HCT116 (cell line): Measurements from ENCODE around the gene HDLBP. TPM values are rescaled to one million over a fixed set of nuclear protein-coding genes. Genes with fewer than 3 reads are reported as not detected.

Source experiments
- ATAC-seq: fragments of 200-7000 bp; cut with Tn5 transposase; 2 replicates; pipeline ENCODE4 v1.9.1; 2020; ENCODE audit warnings: mild to moderate bottlenecking, moderate library complexity
- BruUV-seq: library from RNA; stranded (reverse); fragments of 400-500 nt; replicated peaks from 2 replicates; lab custom pipeline; 2021; lab: Mats Ljungman, UMichigan
- CTCF ChIA-PET: fragments of 300-600 bp; sonication (Branson Sonifier 250); formaldehyde crosslinking; loops from one replicate; lab custom pipeline; 2021; ENCODE audit warnings: antibody characterized with exemption; lab: Charles Lee
- POLR2A ChIA-PET: fragments of 300-600, 350-600 bp; sonication (Branson Sonifier 250); formaldehyde crosslinking; loops from one replicate; lab custom pipeline; 2021; ENCODE audit warnings: antibody characterized with exemption; lab: Charles Lee
- RAD21 ChIA-PET, 2 experiments: fragments of 300-600 bp; sonication (Branson Sonifier 250); formaldehyde crosslinking; loops; one replicate each; lab custom pipeline; 2023; ENCODE audit warnings: low total read pairs in 2 of 2; ENCODE audit not compliant: uncharacterized antibody in 2 of 2, unreplicated experiment in 2 of 2, low non-redundant PET in 1 of 2; lab: Charles Lee
- DNase-seq: peaks from one replicate; pipeline ENCODE4 v3.0.0-alpha.2; 2010; ENCODE audit warnings: low read depth, low spot score
- H2AFZ ChIP-seq: fragments of 200-600 bp; shearing (Covaris generic), sonication (generic); 2 replicates; pipeline ENCODE4 v1.6.1; 2017; ENCODE audit warnings: low read depth, mixed run types, mixed read lengths, antibody characterized with exemption, low read length; ENCODE audit not compliant: poor library complexity, severe bottlenecking
- H3K27ac ChIP-seq: 2 replicates; pipeline ENCODE4 v1.5.1; 2012; ENCODE audit warnings: low read depth, low read length
- H3K27me3 ChIP-seq: fragments of 200-600 bp; sonication (generic); 2 replicates; pipeline ENCODE4 v1.6.1; 2016; ENCODE audit warnings: mixed run types, low read length, mixed read lengths; ENCODE audit not compliant: insufficient read depth
- H3K36me3 ChIP-seq, 2 experiments: fragments of 200-500 bp in 1 of 2; fragments of 200-600 bp in 1 of 2; sonication (Bioruptor generic) in 1 of 2; sonication (generic) in 1 of 2; 2 replicates each; pipeline versions ENCODE4 v1.5.1 to v1.6.1; 2014 to 2016; ENCODE audit warnings: low read length in 2 of 2, inconsistent platforms in 1 of 2, mixed read lengths in 1 of 2, mixed run types in 1 of 2; ENCODE audit not compliant: insufficient read depth in 2 of 2, control insufficient read depth in 1 of 2
- H3K4me1 ChIP-seq, 2 experiments: fragments of 200-600 bp in 1 of 2; sonication (generic) in 1 of 2; 2 replicates each; pipeline versions ENCODE4 v1.5.1 to v1.6.1; 2012 to 2017; ENCODE audit warnings: low read length in 2 of 2, inconsistent platforms in 1 of 2, mild to moderate bottlenecking in 1 of 2, mixed read lengths in 1 of 2, mixed run types in 1 of 2, moderate library complexity in 1 of 2; ENCODE audit not compliant: insufficient read depth in 2 of 2, control insufficient read depth in 1 of 2
- H3K4me2 ChIP-seq: fragments of 200-600 bp; sonication (generic); 2 replicates; pipeline ENCODE4 v1.6.1; 2017; ENCODE audit warnings: mixed run types, low read length, mixed read lengths
- H3K4me3 ChIP-seq, 2 experiments: fragments of 200-600 bp in 1 of 2; sonication (generic) in 1 of 2; replicated peaks in 1 of 2; 2 replicates each; pipeline ENCODE4 v1.5.1; 2011 to 2016; ENCODE audit warnings: low read length in 2 of 2, control low read depth in 1 of 2, low read depth in 1 of 2, mild to moderate bottlenecking in 1 of 2, mixed read lengths in 1 of 2, mixed run types in 1 of 2
- H3K79me2 ChIP-seq: fragments of 200-600 bp; sonication (generic); 2 replicates; pipeline ENCODE4 v1.6.1; 2017; ENCODE audit warnings: mild to moderate bottlenecking, mixed run types, low read length, moderate library complexity, mixed read lengths; ENCODE audit not compliant: insufficient read depth
- H3K9ac ChIP-seq: fragments of 200-600 bp; sonication (generic); 2 replicates; pipeline ENCODE4 v1.6.1; 2016; ENCODE audit warnings: low read length, mixed read lengths
- H3K9me2 ChIP-seq: fragments of 200-600 bp; sonication (generic), shearing (Covaris generic); 2 replicates; pipeline ENCODE4 v1.6.1; 2017; ENCODE audit warnings: mixed run types, mild to moderate bottlenecking, moderate library complexity; ENCODE audit not compliant: insufficient read depth
- H3K9me3 ChIP-seq, 2 experiments: fragments of 200-500 bp in 1 of 2; fragments of 200-600 bp in 1 of 2; sonication (Bioruptor generic) in 1 of 2; sonication (generic) in 1 of 2; 2 replicates each; pipeline ENCODE4 v1.6.1; 2014 to 2017; ENCODE audit warnings: low read length in 2 of 2, mixed read lengths in 2 of 2, inconsistent platforms in 1 of 2, low read depth in 1 of 2, mild to moderate bottlenecking in 1 of 2, mixed run types in 1 of 2, moderate library complexity in 1 of 2; ENCODE audit not compliant: control insufficient read depth in 1 of 2, insufficient read depth in 1 of 2
- H4K20me1 ChIP-seq: fragments of 200-600 bp; sonication (generic), shearing (Covaris generic); 2 replicates; pipeline ENCODE4 v1.6.1; 2017; ENCODE audit warnings: mixed run types, mild to moderate bottlenecking, moderate library complexity; ENCODE audit not compliant: insufficient read depth
- CBX3 ChIP-seq: IDR thresholded peaks from 2 replicates; pipeline ENCODE4 v1.6.1; 2012; ENCODE audit warnings: low read depth
- CEBPB ChIP-seq: IDR thresholded peaks from 2 replicates; pipeline ENCODE4 v1.6.1; 2012; ENCODE audit warnings: low read depth
- EGR1 ChIP-seq: IDR thresholded peaks from 2 replicates; pipeline ENCODE4 v1.6.1; 2012; ENCODE audit warnings: low read depth
- ELF1 ChIP-seq: IDR thresholded peaks from 2 replicates; pipeline ENCODE4 v1.6.1; 2012; ENCODE audit warnings: low read depth, borderline replicate concordance
- EZH2 ChIP-seq: fragments of 200-600 bp; sonication (generic); IDR thresholded peaks from 2 replicates; pipeline ENCODE4 v1.6.1; 2017; ENCODE audit warnings: antibody characterized with exemption, mixed run types
- EZH2phosphoT487 ChIP-seq: fragments of 200-600 bp; IDR thresholded peaks from 2 replicates; pipeline ENCODE4 v1.6.1; 2018; ENCODE audit warnings: antibody characterized with exemption, borderline replicate concordance
- FOSL1 ChIP-seq: IDR thresholded peaks from 2 replicates; pipeline ENCODE4 v1.6.1; 2012; ENCODE audit warnings: low read depth
- POLR2A ChIP-seq: IDR thresholded peaks from 2 replicates; pipeline ENCODE4 v1.7.0; 2011; ENCODE audit warnings: borderline replicate concordance; ENCODE audit not compliant: insufficient read depth, insufficient read length; ENCODE audit errors: extremely low read depth
- POLR2AphosphoS5 ChIP-seq: IDR thresholded peaks from 2 replicates; pipeline ENCODE4 v1.6.1; 2011; ENCODE audit warnings: mild to moderate bottlenecking, low read depth, low read length, moderate library complexity
- SIN3A ChIP-seq: IDR thresholded peaks from 2 replicates; pipeline ENCODE4 v1.6.1; 2012; ENCODE audit warnings: low read depth
- SP1 ChIP-seq: IDR thresholded peaks from 2 replicates; pipeline ENCODE4 v1.6.1; 2012; ENCODE audit warnings: low read depth
- SRF ChIP-seq: IDR thresholded peaks from 2 replicates; pipeline ENCODE4 v1.6.1; 2012; ENCODE audit warnings: low read depth
- TCF7L2 ChIP-seq: IDR thresholded peaks from 2 replicates; pipeline ENCODE4 v1.7.0; 2011; ENCODE audit warnings: borderline replicate concordance, inconsistent platforms; ENCODE audit not compliant: insufficient read depth, insufficient read length; ENCODE audit errors: extremely low read depth
- ZBTB33 ChIP-seq: IDR thresholded peaks from 2 replicates; pipeline ENCODE4 v1.6.1; 2011; ENCODE audit warnings: mild to moderate bottlenecking, low read length, moderate library complexity; ENCODE audit not compliant: insufficient replicate concordance; ENCODE audit errors: extremely low read depth
- ZFX ChIP-seq: fragments of 450-650 bp; IDR thresholded peaks from 2 replicates; pipeline ENCODE4 v1.6.1; 2017
- ZNF274 ChIP-seq: fragments of 200-500 bp; sonication (Bioruptor generic); IDR thresholded peaks from 2 replicates; pipeline ENCODE4 v1.6.1; 2014; ENCODE audit warnings: mild to moderate bottlenecking, low read depth, low read length, inconsistent platforms
- intact Hi-C: fragments of 100-400 bp; cut with micrococcal nuclease; formaldehyde crosslinking; loops from 2 replicates; pipeline ENCODE4 v1.10.0; 2022
- total RNA-seq: library from RNA; stranded (reverse); gene quantifications from one replicate; pipeline ENCODE4 v1.2.1, GENCODE V29; 2021; ENCODE audit not compliant: unreplicated experiment
- TF ChIP-seq, protein P1 (sequence below): IDR thresholded peaks from 2 replicates; pipeline ENCODE4 v1.6.1; 2012; ENCODE audit warnings: low read depth
- TF ChIP-seq, protein P2 (sequence below): IDR thresholded peaks from 2 replicates; pipeline ENCODE4 v1.6.1; 2012

The HDLBP gene
- total RNA-seq, 1 experiment from 2014 or later = 462 TPM

DNA sequence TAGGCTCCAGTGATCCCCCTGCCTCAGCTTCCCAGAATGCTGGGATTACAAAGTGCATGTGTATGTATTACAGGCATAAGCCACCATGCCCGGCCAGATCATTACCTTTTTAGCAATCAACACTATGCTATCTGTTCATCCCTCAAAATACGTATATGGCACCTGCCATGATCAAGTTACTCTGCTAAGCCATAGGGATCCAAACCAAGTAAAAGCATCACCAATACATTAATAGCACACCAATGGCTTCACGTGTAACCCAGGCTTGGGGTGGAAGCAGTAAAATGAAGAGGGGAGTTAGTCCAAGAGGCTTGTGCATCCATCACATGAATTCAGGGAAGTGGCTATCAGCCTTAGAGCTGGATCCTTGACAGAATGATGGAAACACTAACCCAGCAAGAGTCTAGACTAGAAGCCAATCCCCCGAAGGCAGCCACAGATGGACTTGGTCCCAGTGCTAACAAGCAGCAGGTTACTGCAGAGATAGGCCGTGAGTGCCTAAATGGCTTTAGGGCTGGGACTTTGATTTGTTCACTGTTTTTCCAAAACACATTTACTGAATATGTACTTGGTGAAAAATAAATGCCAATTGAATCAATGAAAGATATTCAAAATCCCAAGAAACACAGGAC, 11.3 kb downstream of the HDLBP start:
- no peaks in the 10 kb centered on the region for H3K4me1 ChIP-seq
- no peak overlapping the region for H3K27ac ChIP-seq
- H4K20me1 ChIP-seq = peaks cover 48% of the 10 kb centered on the region; the same call in 1 of the 2 replicates
- no peaks in the 10 kb centered on the region for H3K27me3 ChIP-seq
- ChIA-PET RAD21 (no interaction called here), POLR2A (interaction anchor here (4.0 kb wide), 1 partner anchor 11 kb away, joined by 13 read pairs; the partner anchor contains the start of genes HDLBP and SEPTIN2), CTCF (no interaction called here)
- H3K4me3 ChIP-seq = no peak overlapping the region
- H3K36me3 ChIP-seq = no peaks in the 10 kb centered on the region
- no TSS peak for BruUV-seq
- H2AFZ ChIP-seq = no peak overlapping the region
- peaks cover 99% of the 10 kb centered on the region for H3K79me2 ChIP-seq
- DNase-seq (no peak), ATAC-seq (no peak)
- no peak for TF ChIP-seq ELF1
- TF ChIP-seq, protein P1, sequence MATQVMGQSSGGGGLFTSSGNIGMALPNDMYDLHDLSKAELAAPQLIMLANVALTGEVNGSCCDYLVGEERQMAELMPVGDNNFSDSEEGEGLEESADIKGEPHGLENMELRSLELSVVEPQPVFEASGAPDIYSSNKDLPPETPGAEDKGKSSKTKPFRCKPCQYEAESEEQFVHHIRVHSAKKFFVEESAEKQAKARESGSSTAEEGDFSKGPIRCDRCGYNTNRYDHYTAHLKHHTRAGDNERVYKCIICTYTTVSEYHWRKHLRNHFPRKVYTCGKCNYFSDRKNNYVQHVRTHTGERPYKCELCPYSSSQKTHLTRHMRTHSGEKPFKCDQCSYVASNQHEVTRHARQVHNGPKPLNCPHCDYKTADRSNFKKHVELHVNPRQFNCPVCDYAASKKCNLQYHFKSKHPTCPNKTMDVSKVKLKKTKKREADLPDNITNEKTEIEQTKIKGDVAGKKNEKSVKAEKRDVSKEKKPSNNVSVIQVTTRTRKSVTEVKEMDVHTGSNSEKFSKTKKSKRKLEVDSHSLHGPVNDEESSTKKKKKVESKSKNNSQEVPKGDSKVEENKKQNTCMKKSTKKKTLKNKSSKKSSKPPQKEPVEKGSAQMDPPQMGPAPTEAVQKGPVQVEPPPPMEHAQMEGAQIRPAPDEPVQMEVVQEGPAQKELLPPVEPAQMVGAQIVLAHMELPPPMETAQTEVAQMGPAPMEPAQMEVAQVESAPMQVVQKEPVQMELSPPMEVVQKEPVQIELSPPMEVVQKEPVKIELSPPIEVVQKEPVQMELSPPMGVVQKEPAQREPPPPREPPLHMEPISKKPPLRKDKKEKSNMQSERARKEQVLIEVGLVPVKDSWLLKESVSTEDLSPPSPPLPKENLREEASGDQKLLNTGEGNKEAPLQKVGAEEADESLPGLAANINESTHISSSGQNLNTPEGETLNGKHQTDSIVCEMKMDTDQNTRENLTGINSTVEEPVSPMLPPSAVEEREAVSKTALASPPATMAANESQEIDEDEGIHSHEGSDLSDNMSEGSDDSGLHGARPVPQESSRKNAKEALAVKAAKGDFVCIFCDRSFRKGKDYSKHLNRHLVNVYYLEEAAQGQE = no peak
- TF ChIP-seq ZFX = no peak
- TF ChIP-seq, protein P2, sequence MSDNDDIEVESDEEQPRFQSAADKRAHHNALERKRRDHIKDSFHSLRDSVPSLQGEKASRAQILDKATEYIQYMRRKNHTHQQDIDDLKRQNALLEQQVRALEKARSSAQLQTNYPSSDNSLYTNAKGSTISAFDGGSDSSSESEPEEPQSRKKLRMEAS = no peak
- no peak for TF ChIP-seq ZBTB33
- no peak for TF ChIP-seq FOSL1
- no peak for TF ChIP-seq ZNF274
- no peak for TF ChIP-seq EZH2
- no peak for TF ChIP-seq CEBPB
- TF ChIP-seq EZH2phosphoT487 = no peak
- TF ChIP-seq SRF = no peak
- TF ChIP-seq TCF7L2 = no peak
- no peak for TF ChIP-seq POLR2A
- TF ChIP-seq SP1 = no peak
- no peak for TF ChIP-seq CBX3
- TF ChIP-seq POLR2AphosphoS5 = no peak
- no peak for TF ChIP-seq EGR1
- no peak for TF ChIP-seq SIN3A
- no peaks in the 10 kb centered on the region for H3K9me2 ChIP-seq
- intact Hi-C loops = no loop called here
- H3K9ac ChIP-seq = no peak overlapping the region
- no peaks in the 10 kb centered on the region for H3K9me3 ChIP-seq
- no peak overlapping the region for H3K4me2 ChIP-seq
